ENCODE results near the gene GPR62.

GPR62 gene

DNA sequence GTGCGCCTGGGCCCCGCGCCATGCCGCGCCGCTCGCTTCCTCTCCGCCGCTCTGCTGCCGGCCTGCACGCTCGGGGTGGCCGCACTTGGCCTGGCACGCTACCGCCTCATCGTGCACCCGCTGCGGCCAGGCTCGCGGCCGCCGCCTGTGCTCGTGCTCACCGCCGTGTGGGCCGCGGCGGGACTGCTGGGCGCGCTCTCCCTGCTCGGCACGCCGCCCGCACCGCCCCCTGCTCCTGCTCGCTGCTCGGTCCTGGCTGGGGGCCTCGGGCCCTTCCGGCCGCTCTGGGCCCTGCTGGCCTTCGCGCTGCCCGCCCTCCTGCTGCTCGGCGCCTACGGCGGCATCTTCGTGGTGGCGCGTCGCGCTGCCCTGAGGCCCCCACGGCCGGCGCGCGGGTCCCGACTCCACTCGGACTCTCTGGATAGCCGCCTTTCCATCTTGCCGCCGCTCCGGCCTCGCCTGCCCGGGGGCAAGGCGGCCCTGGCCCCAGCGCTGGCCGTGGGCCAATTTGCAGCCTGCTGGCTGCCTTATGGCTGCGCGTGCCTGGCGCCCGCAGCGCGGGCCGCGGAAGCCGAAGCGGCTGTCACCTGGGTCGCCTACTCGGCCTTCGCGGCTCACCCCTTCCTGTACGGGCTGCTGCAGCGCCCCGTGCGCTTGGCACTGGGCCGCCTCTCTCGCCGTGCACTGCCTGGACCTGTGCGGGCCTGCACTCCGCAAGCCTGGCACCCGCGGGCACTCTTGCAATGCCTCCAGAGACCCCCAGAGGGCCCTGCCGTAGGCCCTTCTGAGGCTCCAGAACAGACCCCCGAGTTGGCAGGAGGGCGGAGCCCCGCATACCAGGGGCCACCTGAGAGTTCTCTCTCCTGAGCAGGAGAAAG, 951 bp downstream of the GPR62 start:
- DNase-seq = no peak

DNA sequence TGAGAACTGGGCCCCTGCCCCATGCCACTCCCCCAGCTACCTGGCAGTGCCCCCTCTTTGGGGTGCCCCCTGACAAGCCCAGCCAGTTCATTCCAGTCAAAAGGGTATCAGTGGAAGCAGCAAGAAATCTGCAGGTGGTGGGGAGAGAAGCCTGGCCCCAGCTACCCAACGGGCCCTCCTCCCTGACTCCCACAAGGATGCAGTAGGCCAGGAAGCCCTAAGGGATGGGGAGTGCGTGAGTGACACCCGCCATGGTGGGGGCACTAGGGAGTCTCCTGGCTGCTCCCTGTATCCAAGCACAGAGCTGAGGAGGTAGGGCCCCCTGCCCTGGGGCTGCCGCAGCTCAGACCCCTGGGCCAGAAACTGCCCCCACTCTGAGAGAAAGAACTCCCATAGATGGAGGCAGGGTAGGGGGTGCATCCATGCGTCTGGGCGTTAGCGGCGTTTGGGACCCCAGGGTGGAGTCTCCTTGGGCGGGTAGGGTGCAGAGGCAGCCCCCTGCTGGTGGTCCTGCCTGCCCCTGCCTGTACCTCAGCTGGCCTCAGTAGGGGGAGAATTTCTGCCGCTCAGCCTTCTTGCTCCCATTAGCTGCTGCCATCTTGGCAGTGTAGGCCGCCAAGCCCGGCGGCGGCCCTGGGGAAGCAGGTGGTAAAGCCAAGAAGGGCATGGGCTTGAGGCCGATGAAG, 2.5 kb downstream of the GPR62 start:
- DNase-seq = no peak

DNA sequence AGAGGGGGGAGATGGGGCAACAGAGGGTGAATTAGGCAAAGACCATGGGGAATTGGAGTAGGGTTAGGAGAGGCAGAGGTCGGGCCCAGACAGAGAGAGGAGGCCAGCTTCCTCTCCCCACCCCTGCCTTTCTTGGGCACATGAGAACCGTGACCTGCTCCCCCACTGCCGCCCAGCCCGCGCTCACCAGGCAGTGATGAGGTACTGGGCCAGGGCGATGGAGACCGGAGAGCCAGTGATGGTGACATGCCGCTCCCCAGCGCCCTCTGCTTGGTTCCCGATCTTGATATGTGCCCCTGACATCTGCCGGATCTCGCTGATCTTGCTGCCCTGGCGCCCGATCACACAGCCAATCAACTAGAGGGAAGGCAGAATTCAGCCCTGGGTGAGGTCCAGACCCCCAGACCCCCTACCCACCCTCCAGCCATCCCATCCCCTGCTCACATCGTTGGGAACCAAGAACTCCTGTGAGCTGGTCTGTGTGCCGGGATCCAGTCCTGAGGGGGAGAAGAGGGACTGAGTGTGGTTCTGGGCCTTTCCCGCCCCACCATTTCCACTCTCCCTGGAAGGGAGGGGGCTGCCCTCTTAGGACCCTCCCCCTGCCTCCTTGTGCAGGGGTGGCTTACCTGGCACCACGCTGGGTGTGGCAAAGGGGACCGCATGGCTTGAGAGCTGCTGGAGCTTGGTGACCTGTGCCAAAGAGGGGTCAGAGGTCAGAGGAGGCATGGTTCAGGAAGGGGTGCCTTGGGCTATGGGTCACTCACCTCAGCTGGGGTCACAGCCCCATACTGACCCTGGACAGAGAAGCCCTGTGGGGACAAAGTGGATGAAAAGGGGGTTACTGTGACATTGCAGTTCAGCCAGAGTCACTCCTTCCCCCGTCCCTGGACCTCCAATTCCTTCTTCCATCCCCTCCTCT, 3.7 kb downstream of the GPR62 start:
- DNase-seq = no peak

DNA sequence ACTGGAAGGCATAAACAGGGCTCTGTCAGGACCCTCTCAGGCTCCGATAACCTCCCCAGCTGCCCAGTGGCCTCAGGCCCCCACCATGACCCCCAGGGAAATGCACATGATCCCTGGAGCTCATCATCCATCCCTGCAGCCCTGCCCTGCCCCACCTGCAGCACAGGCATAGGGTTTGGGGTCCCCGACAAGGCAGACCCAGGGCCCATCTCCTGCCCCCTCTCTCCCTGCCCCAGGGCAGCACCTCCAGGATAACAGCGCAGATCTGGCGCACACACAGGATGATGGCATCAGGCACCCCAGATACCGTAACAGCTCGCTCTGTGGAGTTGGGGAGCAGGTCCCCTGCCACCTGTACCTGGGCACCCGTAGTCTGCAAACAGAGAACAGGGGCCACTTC, 4.5 kb downstream of the GPR62 start:
- DNase-seq = no peak

DNA sequence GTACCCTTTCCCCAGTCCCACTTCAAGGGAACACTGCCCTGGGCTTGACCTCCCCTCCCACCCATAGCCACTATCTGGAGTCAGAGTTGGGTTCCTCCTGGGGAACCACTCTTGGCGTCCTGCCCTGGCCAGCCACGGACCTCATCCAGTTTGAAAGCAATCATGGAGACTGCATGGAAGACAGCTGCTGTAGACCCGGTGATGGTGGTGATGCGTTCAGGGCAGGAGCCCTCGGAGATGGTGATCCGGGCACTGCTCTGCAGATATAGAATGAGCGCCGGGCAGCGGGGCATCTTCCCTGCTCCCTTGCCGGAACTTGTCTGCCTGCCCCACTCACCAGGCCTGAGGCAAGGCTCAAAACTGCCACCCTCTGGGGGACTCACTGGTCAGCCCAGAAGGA, 5.2 kb downstream of the GPR62 start:
- no peak for DNase-seq

DNA sequence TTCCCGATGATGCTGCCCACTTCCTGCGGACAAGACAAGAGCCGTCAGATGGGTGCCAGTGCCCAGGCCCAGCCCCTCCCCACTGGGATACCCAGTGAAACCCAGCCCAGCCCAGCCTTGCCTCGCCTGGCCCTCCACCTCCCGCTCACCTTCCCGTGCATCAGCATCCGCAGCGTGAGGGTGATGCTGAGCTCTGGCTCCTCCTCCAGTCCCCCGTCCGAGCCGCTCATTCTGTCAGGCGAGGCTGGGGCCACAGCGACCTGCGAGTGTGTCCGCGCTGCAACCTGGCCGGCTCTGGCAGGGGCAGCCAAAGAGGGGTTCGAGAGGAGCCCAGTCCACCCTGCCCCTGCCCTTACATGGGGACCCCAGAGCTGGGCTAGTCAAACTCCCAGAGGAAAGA, 5.8 kb downstream of the GPR62 start:
- DNase-seq = no peak

DNA sequence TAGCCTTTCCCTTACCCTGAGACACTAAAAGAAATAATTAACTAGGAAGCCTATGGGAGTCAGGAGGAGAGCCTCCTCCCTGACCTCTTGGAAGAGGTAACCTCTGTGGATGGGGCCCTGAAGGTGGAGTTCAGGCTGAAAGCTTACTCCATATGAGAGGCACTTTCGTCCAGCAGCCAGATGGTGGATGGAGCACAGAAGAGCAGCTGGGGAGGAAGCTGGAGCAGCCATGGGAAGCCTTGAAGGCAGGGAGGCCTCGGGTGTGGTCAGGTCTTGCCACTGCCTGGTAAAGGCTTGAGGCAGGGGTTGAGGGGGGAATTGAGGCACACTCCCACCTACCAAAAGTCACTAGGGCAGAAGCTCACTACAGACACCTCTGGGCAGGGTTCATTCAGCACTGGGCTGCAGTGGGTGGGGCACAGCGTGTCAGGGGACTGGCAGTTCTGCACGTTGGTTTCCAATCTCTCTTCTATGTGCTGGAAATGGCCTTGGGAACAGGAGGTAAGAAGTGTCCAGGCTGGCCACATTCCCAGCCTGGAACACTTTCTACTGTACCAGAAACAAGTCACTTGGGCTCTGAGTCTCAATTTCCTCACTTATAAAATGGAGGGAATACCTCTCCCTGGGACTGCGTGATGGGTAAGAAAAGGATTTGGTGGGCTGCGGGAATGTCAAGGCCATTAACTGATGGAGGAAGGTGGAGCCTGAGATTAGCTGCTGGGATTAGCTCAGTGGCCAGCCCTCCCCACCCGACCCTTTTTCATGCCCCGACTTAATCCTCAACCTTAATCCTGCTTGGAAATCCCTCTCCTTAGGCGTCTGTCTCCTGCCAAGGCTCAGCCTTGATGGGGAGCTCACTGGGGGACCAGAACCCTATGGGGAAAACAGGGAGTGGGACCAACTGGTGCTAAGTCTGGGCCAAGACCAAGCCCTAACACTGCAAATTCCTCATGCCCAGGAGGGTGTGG, 6.7 kb downstream of the GPR62 start:
- DNase-seq = peak; percentile 81

DNA sequence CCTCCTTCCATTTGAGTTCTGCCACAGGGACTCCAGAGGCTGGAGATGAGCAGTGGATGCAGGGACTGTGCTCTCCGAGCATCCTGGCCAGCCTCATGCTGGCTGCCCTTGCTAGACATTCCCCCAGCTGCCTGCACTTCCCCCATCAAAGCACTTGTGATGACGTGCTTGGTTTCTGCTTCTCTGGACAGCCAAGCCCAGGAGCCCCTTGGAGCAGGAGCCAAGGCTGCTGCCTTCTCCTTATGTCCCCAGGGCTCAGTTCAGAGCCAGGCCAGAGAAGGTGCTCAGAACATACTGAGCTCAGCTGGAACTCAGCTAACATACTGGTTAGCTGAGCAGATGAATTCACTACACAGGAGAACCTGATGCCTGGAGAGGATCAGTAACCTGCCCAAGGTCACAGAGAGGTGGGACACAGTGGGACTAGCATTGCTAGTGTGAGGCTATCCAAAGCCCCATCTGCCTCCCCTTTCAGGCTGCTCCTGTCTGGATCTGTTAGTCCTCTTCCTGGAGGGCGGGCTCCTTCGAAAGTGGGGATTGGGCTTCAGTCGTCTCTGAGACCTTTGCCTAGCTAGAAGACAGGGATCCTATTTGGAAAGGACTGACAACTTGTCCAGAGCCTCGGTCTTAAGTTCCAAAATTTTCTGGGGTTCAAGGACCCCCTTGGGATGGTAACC, 7.8 kb downstream of the GPR62 start:
- no peak for DNase-seq

DNA sequence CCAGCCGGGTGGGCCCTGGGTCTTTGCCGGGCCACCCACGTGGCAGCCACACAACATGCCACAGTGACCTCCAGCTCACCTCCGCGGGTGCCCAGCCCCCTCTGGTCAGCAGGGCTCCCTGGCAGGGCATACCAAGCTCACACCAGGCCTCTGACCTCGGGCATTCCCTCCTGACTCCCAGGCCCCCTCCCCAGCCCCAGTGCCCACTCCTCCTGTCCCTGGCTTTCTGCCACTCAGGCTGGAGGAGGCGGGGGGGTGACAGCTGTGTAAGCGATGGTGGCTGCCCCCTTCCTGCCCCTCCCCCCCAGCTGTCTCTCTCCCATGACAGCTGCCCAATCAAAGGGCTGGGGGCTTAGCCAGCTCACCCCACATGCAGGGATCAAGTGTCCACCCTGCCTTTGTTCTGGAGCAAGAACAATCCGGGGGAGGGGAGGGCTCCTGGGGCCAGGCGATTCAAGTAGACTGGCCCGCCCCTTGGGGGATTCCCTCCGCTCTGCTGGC, 8.8 kb downstream of the GPR62 start:
- peak; percentile 84 for DNase-seq

DNA sequence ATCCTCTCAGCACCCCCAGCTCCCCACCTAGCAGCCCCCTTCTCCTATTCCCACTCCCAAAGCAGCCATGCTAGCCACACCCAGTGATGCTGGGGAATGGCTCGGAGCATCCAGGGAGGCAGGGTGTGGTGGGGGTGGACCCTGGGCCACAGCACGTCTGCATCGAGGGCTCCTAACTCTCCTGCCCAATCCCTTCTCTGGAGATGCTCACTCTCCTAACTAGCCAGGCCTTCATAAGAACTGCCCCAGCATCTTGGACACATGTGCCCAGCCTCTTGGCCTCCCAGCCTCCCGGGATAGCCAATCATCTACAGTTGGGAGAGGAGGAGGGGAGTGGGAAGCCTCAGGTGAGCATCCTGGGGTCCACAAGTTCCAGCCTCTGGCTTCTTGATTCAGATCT, 9.3 kb downstream of the GPR62 start:
- no peak for DNase-seq

DNA sequence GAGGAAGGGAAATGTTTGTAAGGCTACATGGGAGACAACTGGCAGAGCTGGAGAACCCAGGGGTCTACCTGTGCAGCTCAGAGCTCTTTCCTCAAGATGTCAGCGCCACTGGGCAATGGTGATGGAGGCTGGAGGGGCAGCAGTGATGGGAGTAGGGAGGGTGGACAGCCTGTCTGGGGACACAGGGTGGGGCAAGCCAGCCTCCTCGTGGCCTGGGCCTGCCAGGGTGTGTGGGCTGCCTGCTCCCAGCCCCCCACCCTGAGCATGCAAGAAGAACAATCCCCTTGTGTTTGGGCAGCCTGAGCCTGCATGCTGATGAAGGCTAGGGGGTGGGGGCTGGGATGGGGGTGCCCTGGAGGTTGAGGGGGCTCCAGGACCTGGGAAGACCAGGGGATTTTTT, 10.8 kb downstream of the GPR62 start:
- no peak for DNase-seq

DNA sequence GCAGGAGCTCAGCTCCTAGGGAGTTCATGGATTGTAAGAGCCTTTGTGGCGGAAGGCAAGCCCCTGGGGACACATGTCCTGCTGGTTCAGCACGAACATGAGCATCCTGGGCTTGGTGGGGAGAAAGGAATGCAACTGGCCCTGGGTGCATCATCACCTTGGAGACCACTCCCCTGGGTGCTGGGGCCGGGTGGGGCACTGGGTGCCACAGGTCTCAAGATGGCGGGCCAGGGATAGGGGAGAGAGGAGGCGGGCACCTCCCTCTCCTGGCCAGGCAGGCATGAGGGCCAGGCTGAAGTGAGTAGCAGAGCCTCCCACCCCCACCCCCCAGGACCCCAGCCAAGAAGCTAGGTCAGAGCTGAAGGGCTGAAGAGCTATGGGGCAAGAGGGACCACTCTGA, 11.3 kb downstream of the GPR62 start:
- DNase-seq = no peak

DNA sequence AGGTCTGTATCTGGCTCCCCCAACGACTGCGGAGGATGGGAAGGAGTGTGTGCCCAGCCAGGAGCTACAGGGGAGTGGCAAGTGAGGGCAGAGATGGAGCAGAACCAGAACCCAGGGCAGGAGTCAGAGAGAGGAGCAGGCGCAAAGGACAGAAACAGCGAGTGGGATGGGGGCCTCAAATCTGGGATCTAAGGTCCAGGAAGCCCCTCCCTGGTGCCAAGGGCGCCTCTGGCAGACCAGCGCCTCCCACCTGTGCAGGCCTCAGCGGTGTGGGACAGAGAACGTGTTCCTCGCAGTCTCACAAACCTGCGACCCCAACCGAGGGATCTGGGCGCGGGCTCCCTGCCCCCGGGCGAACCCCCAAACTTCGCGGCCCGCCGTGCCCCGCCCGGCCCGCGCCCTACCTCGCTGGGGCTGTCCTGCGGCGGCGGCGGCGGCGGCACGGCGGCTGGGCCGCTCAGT, 11.8 kb downstream of the GPR62 start:
- DNase-seq = no peak

DNA sequence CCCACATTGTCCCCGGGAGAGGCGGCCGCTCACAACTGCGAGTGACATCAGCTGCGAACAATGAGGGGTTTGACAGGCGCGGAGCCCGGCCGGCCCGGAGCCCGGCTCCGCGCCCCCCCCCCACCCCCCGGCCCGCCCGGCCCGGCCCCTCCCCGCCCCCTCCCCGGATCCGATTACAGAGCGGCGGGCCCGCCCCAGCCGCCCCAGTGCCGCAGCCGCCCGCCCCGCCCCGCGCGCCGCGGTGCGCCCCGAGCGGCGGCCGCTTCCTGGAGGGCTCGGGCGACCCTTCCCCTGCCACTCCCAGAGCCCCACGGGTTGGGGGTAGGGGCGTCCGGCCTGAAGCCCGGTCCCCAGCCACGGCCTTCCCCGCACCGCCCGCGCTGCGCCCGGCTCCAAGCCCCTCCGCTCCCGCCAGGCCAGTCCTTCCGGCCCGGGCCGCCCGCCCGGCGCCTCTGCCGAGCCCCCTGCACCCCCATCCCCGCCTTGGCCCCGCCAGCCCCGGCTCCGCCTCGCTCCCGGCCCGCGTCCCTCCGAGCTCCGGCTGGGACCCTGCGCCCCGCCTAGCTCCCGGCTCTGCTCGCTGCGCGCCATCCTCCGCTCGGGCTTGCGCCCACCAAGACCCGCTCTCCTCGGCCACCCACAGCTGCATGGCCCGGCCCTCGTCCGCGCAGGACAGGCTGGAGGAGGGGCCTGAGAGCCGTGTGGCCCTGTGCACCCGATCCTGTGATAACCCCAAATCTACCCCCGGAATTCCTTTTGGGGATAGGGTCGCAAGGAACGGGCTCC, 12.4 kb downstream of the GPR62 start, which contains the start of gene PCBP4:
Gene PCBP4, minus strand, starts transcription at position 71 of the 786 bp plus-strand sequence. CDS start 6,214 bp downstream, outside the sequence.
- DNase-seq = no peak

DNA sequence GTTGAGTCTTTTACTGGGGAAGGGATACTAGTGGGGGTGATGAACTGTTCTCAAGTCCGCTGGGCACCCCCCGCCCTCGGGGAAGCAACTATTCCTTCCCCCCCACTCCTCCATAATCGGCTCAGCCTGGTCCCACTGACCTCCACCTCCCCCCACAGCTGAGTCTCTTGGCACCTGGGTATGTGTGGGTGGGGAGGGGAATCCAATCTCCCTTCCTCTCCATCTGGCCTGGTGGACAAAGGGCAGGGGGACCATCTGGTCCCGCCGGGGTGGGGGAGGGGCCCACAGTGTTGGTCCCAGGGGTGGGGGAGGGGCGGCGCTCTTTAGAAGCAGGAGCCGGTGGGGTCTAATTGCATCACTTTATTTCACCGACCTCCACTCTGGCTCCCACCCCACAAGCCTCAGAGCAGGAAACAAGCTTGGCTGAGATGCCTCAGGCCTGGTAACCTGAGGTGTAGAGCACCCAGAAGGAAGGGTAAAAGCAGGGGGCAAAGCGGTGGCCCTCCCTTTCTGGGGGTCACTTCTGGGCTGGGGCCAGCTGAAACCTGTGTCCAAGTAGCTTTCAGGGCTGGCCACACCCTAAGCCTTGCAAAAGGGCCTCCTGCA, 13.1 kb downstream of the GPR62 start:
- DNase-seq = peak; percentile 66

DNA sequence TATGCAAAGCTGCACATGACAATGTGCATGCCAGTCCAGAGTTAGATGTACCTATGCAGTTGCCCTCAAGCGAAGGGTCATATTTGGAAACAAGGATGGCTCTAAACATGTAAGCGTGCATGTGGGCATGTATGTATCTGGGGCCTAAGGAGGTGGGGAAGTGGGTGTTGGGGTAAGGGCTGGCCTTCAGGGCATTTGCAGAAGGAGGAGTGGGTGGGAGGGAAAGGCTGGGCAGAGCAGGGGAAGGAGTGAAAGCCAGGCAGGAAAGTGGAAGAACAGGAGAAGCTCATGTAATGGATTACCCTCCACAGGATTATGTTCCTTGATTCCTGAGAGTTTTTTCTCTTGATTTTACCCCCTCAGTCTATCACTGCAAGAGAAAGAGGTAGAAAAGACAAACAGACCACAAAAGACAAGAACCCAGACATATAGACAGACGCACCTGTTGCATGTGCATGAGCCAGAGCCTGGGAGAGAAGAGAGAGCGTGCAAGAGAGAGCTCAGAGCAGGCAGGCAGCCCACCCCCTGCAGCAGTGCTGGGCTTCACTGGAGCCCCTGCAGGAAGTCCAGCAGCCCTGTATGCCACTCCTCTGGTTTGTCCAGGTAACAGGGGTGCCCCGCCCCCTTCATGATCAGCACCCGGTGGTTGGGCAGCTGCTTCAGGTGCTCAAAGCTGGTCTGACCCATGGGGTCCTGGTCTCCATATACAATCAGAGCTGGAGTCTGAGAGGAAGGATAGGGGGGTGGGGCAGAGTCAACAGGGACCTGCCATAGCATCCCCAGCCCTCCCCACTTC, 13.9 kb downstream of the GPR62 start:
- no peak for DNase-seq

DNA sequence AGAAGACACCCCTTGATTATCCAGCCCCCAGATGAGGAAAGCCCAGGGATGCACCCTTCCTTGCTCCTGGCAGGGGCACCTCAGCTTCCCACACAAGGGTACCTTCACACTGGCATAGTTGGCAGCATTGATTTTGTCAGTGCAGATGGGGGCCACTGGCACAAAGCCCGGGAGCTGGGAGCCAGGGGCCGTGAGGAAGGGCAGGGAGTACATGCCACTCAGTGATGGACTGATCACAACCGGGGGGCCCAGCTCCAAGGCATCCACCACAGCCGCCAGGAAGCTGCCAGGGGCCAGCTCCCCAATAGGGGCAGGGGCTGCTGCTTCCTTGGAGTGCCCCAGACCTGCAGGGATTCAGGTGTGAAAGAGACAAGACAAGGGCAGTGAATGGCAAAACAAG, 14.7 kb downstream of the GPR62 start:
- no peak for DNase-seq

DNA sequence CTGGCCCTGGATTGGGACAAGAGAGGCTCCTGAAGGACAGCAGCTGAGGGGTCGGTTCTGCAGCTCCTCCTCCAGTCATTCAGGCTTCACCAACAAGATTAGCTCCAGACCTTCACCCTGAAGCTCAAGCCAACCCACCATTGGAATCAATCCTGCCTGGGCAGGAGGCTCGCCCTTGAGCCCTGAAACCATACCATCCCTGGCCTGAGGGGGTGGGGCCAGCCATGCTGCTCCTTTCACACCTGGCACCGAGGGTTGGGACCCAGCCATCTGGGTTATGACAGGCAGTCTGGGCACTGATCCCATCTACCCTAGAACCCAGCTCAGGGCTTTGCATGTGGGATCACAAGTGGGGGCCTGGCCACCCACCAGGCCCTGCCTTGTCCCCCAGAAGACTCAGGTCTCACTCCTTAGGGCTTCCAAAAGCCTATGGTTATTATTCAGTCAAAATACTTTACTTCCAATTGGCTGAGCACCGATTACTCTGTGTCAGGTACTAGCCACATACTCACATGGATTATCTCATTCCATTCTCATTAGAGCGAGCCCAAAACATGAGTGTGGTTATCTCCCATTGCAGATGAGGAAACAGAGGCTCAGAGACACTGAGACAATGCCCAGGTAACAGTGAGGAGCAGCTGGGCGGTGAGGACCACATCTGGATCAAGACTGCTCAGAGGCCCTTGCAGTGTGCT, 15.6 kb downstream of the GPR62 start:
- no peak for DNase-seq

Measured in NCI-H524 treated with DMSO at 0.1 percent for 48 hours (cell line).